ENCODE measurements around the gene QPCT. TPM values are rescaled to one million over a fixed set of nuclear protein-coding genes. Genes with fewer than 3 reads are reported as not detected.
"Not testable (repeated sequence)": the region's sequence is repeated elsewhere in the genome, so short reads cannot be mapped to it uniquely, and the experiment has no call there.

QPCT gene
- total RNA-seq, 1 donor from 2014 or later: 0.24 TPM

DNA sequence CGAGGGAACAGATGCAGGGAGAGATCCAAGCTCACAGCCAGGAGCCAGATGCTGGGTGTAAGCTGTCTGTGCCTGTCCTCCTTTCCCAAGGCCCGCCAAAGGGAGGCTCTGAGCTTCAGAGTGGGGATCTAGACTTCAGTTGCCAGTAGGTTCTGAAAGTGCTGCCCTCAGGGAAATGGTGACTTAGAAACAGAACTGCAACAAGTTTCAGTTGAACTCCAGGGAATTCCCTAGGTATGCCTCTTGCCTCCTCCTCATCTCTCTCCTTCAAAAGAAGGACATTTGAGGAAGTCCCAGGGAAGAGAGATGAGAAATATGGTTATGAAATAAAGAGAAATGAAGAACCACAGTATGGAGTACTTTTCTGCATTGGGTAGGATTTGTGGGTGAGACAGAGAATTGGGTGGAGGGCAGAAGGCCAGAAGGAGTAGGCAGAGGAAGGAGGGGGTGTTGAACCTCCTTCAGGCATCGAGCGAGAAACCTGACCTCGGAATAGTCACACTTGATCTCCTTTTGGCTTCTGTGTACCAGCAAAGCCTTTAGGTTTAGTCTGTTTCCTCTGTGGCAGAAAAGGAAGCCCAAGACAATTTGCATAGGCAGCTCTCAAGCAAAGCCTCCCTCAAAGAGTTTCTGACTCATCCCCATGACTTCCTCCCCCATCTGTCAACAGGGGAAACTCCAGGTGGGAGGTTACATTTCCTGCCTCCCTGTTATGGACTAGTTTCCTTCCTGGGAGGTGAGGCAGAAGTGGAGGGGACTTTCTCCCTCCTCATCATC is 45.7 kb downstream of the QPCT start:
- DNase-seq (ENCODE audit: low read depth): peak; percentile 48

DNA sequence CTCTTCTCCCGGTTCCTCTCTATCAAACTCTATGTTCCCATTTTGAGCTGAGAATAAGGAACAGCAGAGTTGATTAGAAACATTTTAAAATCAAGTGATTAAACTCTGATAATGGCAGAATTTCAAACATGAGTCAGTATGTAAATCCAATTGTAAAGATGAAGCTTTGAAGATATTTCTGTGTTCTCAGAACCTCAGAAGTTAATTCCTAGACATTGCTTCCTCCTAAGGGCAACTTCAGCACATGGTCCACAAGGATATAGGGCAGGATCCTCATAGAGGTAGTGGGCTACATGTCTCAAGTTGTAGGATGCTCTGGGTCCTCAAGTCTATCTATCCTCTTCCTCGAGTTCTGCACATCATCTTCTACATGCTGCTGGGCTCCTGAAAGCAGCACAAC is 46.3 kb downstream of the QPCT start:
- no peak for DNase-seq (ENCODE audit: low read depth)

DNA sequence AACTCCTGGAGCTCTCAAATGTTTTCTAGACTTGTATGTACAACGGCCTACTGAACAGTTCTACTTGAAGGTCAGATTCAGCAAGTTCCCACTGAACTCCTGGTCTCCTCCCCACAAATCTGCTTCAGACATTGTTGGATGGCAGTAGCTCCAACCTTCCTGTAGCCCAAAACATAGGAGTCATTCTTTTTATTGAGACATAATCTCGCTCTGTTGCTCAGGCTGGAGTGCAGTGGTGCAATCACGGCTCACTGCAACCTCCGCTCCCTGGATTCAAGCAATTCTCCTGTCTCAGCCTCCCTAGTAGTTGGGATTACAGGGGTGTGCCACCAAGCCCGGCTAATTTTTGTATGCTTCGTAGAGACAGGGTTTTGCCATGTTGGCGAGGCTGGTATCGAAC is 47.3 kb downstream of the QPCT start:
- DNase-seq (ENCODE audit: low read depth): no peak

DNA sequence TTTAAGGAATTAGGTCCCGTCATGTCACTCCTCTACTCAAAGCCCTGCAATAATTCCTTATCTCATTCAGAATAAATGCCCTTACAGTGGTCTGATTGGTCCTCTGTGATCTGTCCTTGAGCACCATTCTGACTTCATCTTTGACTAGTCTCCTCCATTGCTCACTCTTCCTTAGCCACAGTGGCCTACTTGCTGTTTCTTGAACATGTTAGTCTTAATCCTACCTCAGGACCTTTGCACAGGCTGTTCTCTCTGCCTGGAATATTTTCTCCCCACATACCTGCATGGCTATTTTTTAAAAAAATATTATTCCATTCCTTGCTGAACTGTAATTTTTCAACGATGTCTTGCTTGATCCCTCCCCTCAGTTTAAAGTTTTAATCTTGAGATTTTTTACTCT is 48.0 kb downstream of the QPCT start:
- DNase-seq (ENCODE audit: low read depth): no peak

GRCh38 chr2:37394263-37394662 is 49.8 kb downstream of the QPCT start:
- peak; percentile 47 for DNase-seq (ENCODE audit: low read depth)

GRCh38 chr2:37394796-37395555 is 50.5 kb downstream of the QPCT start:
- no peak for DNase-seq (ENCODE audit: low read depth)

- DNase-seq (ENCODE audit: low read depth): no peak
Observed at GRCh38 chr2:37396890-37397565, 52.6 kb downstream of the QPCT start.

DNA sequence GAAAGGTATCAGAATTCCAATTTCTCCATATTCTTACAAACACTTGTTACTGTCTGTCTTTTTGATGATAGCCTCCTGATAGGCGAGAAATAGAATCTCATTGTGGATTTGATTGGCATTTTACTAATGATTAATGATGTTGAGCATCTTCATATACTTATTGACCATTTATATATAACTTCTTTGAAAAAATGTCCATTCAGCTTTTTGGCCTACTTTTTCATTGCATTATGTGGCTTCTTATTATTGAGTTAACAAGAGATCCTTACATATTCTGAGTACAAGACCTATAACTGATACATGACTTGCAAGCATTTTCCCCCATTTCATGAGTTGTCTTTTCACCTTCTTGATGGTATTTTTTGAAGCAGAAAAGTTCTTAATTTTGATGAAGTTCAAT is 54.6 kb downstream of the QPCT start:
- no peak for DNase-seq (ENCODE audit: low read depth)

DNA sequence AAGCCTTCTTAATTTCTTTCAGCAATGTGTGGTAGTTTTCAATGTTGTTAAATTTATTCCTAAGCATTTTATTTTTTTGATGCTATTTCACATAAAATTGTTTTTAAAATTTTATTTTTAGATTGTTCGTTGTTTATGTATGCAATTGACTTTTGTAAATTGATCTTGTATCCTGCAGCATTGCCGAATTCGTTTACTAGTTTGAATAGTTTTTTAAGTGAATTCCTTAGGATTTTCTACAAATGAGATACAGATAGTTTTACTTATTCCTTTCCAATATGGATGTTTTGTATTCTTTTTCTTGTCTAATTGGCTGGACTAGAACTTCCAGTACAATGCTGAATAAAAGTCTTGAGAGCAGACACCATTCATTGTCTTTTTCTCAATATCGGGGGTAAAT is 55.6 kb downstream of the QPCT start:
- no peak for DNase-seq (ENCODE audit: low read depth)

DNA sequence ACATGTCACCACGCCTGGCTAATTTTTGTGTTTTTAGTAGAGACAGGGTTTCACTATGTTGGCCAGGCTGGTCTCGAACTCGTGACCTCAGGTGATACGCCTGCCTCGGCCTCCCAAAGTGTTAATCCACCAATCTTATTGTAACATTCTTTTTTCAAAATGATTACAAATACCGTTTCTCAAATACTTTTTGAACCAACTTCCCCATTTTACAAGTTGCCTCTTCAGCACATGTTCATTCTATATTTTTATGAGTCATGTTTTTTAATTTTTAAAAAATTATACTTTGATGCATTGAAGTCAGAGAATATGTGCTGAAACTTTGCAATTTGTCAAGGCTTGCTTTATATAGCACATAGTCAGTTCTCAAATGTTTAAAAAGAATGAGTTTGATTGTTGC is 58.2 kb downstream of the QPCT start:
- DNase-seq (ENCODE audit: low read depth): no peak

DNA sequence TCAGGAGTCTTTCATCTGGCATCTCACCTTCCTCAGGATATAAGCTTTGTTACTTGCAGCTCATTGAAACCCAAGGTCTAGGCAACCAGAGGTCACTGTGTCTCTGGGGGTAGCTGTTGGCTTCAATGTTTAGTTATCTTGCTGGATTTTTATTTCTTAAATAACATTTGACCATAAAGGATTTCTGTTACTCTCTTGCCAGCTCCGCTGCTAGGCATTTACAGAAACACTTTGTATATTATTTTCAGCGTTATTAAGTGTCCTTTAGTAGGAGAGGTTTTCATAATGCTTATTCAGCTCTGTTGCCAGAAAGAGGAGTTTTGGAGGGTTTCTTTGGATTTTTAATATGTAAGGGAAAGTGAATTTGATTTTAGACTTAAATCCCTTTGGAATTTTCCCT is 61.4 kb downstream of the QPCT start:
- DNase-seq (ENCODE audit: low read depth): no peak

GRCh38 chr2:37412231-37412630 is 67.8 kb downstream of the QPCT start:
- DNase-seq (ENCODE audit: low read depth): peak; percentile 91

DNA sequence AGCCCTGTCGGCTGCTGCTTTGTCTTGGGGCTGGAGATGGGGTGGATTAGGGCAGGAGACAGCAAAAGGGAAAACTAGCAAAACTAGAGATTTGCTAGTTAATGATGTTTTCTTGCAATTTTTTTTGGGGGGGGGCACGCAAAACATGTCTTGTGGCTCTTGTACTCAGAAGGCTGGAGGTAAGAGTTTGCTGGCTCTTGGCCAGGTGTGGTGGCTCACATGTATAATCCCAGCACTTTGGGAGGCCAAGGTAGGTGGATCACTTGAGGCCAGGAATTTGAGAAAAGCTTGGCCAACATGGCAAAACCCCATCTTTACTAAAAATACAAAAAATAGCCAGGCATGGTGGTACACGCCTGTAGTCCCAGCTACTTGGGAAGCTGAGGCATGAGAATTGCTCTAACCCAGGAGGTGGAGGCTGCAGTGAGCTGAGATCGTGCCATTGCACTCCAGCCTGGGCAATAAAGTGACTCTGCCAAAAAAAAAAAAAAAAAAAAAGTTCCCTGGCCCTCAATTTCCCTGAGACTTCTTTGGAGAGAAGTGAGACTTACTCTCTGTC is 69.6 kb downstream of the QPCT start:
- not testable (repeated sequence) for DNase-seq (ENCODE audit: low read depth)

DNA sequence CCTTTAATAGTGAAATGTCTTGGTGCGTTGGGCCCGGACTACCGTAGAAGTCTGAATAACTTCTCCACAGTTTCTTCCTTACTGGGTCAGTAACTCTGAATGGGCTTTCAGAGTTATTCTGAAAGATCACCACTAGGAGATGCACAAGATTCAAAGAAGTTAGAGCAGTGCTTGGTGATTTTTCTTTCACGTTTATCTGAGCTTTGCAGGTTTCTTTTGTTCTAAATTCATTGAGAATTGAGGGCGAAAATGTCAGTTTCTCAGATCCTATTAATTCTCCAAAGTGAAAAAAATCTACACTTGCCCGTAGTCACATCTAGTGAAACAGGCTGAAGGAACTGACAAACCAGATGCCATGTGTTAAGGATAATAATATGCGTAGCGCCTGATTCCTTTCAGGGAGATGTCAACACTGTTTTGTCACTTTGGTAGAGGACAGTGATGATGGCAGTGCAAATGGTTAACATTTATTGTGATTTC is 70.1 kb downstream of the QPCT start:
- DNase-seq (ENCODE audit: low read depth): peak; percentile 85

DNA sequence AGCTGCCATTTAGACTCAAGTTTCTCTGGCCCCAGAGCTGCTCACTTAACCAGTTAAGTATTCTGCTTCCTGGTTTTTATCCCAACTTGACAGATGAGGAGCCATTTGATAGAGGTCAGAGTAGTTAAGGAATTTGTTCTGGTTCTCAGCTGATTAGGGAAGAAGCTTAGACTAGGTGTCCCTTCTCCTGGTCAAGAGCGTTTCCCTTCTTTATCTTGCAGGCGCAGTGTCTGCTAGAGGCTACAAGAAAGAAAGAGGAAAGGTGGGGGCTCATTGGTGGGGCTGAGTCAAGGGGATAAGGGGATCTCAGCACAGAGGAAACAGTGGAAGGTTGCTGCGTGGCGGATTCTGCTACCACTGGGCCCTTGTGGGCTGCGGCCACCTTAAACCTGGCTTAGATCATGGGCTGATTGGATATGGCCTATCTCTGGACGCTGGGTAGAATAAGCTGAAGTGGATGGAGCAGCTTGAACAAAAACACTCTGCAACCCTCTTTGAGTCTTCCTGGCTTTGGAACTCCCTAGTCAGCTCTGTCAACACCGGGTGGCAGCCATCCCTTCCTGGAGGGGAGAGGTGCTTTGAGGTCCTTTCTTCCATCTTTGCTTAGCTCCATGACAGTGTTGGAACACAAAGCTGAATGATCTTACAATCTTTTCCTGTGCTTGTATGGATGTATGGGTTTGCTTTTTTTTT is 70.8 kb downstream of the QPCT start:
- DNase-seq (ENCODE audit: low read depth): peak; percentile 64

- DNase-seq (ENCODE audit: low read depth): no peak
Observed at GRCh38 chr2:37417321-37417720, 72.9 kb downstream of the QPCT start.

DNA sequence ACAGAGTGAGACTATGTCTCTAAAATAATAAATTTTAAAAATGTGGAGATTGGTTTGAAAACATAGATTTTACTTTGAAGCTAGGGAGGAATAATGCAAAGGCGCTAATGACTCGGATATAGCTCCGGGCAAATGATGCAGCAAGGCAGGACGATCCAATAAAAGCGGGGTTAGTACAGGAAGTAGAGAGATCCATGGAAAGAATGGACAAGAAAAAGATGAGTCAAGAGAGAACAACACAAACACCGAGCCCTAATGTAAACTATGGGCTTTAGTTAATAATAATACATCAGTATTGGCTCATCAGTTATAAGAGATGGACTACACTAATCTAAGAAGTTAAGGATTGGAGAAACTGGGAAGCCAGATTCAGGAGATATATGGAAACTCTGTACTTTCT is 74.5 kb downstream of the QPCT start:
- no peak for DNase-seq (ENCODE audit: low read depth)

DNA sequence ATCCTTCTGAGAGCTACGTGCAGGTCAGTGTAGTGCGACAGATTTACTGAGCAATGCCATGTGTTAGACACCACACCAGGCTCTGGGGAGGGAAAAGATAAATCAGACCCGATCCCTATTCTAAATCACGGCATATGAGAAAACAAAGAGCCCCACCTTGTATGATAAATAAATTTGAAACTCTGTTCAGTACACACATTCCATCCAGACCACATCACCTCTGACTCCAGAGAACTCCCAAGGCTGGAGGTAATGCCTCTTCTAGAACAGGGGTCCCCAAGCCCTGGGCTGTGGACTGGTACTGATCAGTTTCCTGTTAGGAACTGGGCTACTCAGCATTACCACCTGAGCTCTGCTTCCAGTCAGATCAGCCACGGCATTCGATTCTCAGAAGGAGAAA is 77.3 kb downstream of the QPCT start:
- DNase-seq (ENCODE audit: low read depth): no peak

- DNase-seq (ENCODE audit: low read depth): no peak
Observed at GRCh38 chr2:37422816-37423215, 78.4 kb downstream of the QPCT start.
